B cell (primary cell): Measurements from ENCODE around the gene IGFALS. TPM values are rescaled to one million over a fixed set of nuclear protein-coding genes. Genes with fewer than 3 reads are reported as not detected.

Experiments
- ATAC-seq: fragments of 200-7000 bp; cut with Tn5 transposase; one replicate; pipeline ENCODE4 v1.10.0; 2021; ENCODE audit warnings: low read depth, mild to moderate bottlenecking, moderate number of reproducible peaks, moderate library complexity
- CTCF ChIA-PET: fragments of 350-600 bp; sonication (Branson Sonifier 250); formaldehyde crosslinking; loops from one replicate; lab custom pipeline; 2021; ENCODE audit warnings: antibody characterized with exemption, inconsistent platforms; lab: Charles Lee
- POLR2A ChIA-PET: fragments of 350-600 bp; sonication (Branson Sonifier 250); formaldehyde crosslinking; loops from one replicate; lab custom pipeline; 2021; ENCODE audit warnings: antibody characterized with exemption; lab: Charles Lee
- DNase-seq: peaks from one replicate; pipeline ENCODE4 v3.0.0; 2013
- H2AFZ ChIP-seq: 2 replicates; pipeline ENCODE4 v1.6.1; 2012; ENCODE audit warnings: mild to moderate bottlenecking, low read depth, low read length; ENCODE audit not compliant: insufficient read depth, poor library complexity, severe bottlenecking
- H3K27ac ChIP-seq, 2 donors: 1 replicate in 1 of 2; 2 replicates in 1 of 2; pipeline ENCODE4 v1.5.1; 2012 to 2013; ENCODE audit warnings: low read length in 2 of 2, mild to moderate bottlenecking in 2 of 2, moderate library complexity in 1 of 2
- H3K27me3 ChIP-seq, 4 experiments: fragments of 200-600 bp in 1 of 4; sonication (generic) in 1 of 4; replicated peaks in 1 of 4; 1 replicate in 2 of 4; 2 replicates in 2 of 4; pipeline versions ENCODE4 v1.6.1 to v1.7.0; 2013 to 2016; ENCODE audit warnings: low read length in 3 of 4, mild to moderate bottlenecking in 2 of 4, mixed read lengths in 1 of 4, moderate library complexity in 1 of 4; ENCODE audit not compliant: insufficient read depth in 4 of 4, control insufficient read depth in 3 of 4; ENCODE audit errors: control extremely low read depth in 1 of 4
- H3K36me3 ChIP-seq, 2 experiments: replicated peaks in 1 of 2; 1 replicate in 1 of 2; 2 replicates in 1 of 2; pipeline versions ENCODE4 v1.6.1 to v1.7.1; 2013; ENCODE audit warnings: low read length in 1 of 2; ENCODE audit not compliant: insufficient read depth in 2 of 2, control insufficient read depth in 1 of 2; ENCODE audit errors: control extremely low read depth in 1 of 2, extremely low read depth in 1 of 2
- H3K4me1 ChIP-seq, 2 donors: fragments of 200-600 bp in 1 of 2; sonication (generic) in 1 of 2; 1 replicate in 1 of 2; 2 replicates in 1 of 2; pipeline versions ENCODE4 v1.5.1 to v1.6.1; 2013 to 2017; ENCODE audit warnings: low read length in 2 of 2; ENCODE audit not compliant: control insufficient read depth in 2 of 2, insufficient read depth in 2 of 2
- H3K4me2 ChIP-seq: replicated peaks from 2 replicates; pipeline ENCODE3; 2012; ENCODE audit warnings: mild to moderate bottlenecking, low read depth, low read length; ENCODE audit not compliant: poor library complexity, severe bottlenecking
- H3K4me3 ChIP-seq, 5 experiments: fragments of 200-600 bp in 1 of 5; sonication (generic) in 1 of 5; 1 replicate in 3 of 5; 2 replicates in 2 of 5; pipeline versions ENCODE4 v1.5.1 to v1.7.0; 2011 to 2016; ENCODE audit warnings: low read length in 4 of 5, mild to moderate bottlenecking in 4 of 5, low read depth in 2 of 5, control low read depth in 1 of 5, moderate library complexity in 1 of 5; ENCODE audit not compliant: insufficient read depth in 1 of 5; ENCODE audit errors: control extremely low read depth in 1 of 5, extremely low read depth in 1 of 5
- H3K79me2 ChIP-seq: fragments of 200-600 bp; sonication (generic); one replicate; pipeline ENCODE4 v1.6.0; 2016; ENCODE audit warnings: low read length; ENCODE audit not compliant: control insufficient read depth, insufficient read depth
- H3K9ac ChIP-seq: fragments of 200-600 bp; sonication (generic); 2 replicates; pipeline ENCODE4 v1.6.1; 2017; ENCODE audit warnings: mild to moderate bottlenecking, low read length, moderate library complexity
- H3K9me3 ChIP-seq, 3 donors: one replicate each; pipeline versions ENCODE4 v1.6.1 to v1.7.1; 2013; ENCODE audit warnings: low read length in 2 of 3; ENCODE audit not compliant: control insufficient read depth in 2 of 3, insufficient read depth in 1 of 3; ENCODE audit errors: control extremely low read depth in 1 of 3
- H4K20me1 ChIP-seq: 2 replicates; pipeline ENCODE4 v1.6.0; 2012; ENCODE audit warnings: mild to moderate bottlenecking, low read length; ENCODE audit not compliant: insufficient read depth, control insufficient read depth, poor library complexity, severe bottlenecking
- H3K27ac Mint-ChIP-seq: one replicate; pipeline ENCODE4 v1.8.0; 2021; ENCODE audit warnings: mixed read lengths
- H3K27me3 Mint-ChIP-seq: one replicate; pipeline ENCODE4 v1.8.0; 2021; ENCODE audit warnings: mixed read lengths
- H3K4me1 Mint-ChIP-seq: one replicate; pipeline ENCODE4 v1.8.0; 2021; ENCODE audit warnings: mixed read lengths
- H3K4me3 Mint-ChIP-seq: one replicate; pipeline ENCODE4 v1.8.0; 2021; ENCODE audit warnings: mixed read lengths
- H3K9me3 Mint-ChIP-seq: one replicate; pipeline ENCODE4 v1.8.0; 2022; ENCODE audit warnings: mixed read lengths; ENCODE audit not compliant: insufficient read depth
- CTCF ChIP-seq: fragments of 200-600 bp; IDR thresholded peaks from one replicate; pipeline ENCODE4 v1.8.0; 2022; ENCODE audit warnings: antibody characterized with exemption, mild to moderate bottlenecking
- EZH2 ChIP-seq: IDR thresholded peaks from 2 replicates; pipeline ENCODE4 v1.6.1; 2012; ENCODE audit warnings: borderline replicate concordance, low read depth, mild to moderate bottlenecking, moderate library complexity, low read length; ENCODE audit not compliant: insufficient read depth, poor library complexity, severe bottlenecking
- WGBS: methylation state at CpG from one replicate; pipeline ENCODE4 v1.1.5; 2013; ENCODE audit warnings: missing lambda C conversion rate; ENCODE audit not compliant: insufficient coverage; 5-methylcytosine and 5-hydroxymethylcytosine counted together
- intact Hi-C: fragments of 100-400 bp; cut with micrococcal nuclease; formaldehyde crosslinking; loops from one replicate; pipeline ENCODE4 v1.10.0; 2022
- polyA plus RNA-seq: library from polyadenylated mRNA; depleted of rRNA; stranded (reverse); fragments of >200 nt; gene quantifications from 2 replicates; pipeline ENCODE4 v1.2.3, GENCODE V29; 2012
- total RNA-seq, 2 donors: library from RNA; stranded (reverse); fragments of 120-200 nt in 1 of 2; gene quantifications; 1 replicate in 1 of 2; 2 replicates in 1 of 2; pipeline versions ENCODE4 v1.2.3 to v1.2.4, GENCODE V29; 2013 to 2022

Gene IGFALS
- total and polyA plus RNA-seq, 2 donors (not counting 1 experiment from before 2014, with no cell fraction given) = 0.49 TPM; not detected in 1

GRCh38 chr16:1815461-1815860, 22.0 kb upstream of the IGFALS start:
- Histone ChIP-seq H3K9me3 (no peaks in the 10 kb centered on the region), H3K27me3 (no peaks in the 10 kb centered on the region), H3K4me3 (no peak overlapping the region), H2AFZ (no peak overlapping the region), H4K20me1 (peaks cover 17% of the 10 kb centered on the region), H3K36me3 (peaks cover 2 to 53% of the 10 kb centered on the region in 2 experiments), H3K4me1 (no peaks in the 10 kb centered on the region), H3K4me2 (no peak overlapping the region), H3K79me2 (peaks cover 6% of the 10 kb centered on the region), H3K9ac (no peak overlapping the region), H3K27ac (no peak overlapping the region)
- H3K4me3 Mint-ChIP-seq = no peak overlapping the region
- no peak overlapping the region for H3K27ac Mint-ChIP-seq
- H3K9me3 Mint-ChIP-seq = no peaks in the 10 kb centered on the region
- WGBS = 96% methylated on average over 5 of the region's 11 CpGs
- no peaks in the 10 kb centered on the region for H3K27me3 Mint-ChIP-seq
- H3K4me1 Mint-ChIP-seq = no peaks in the 10 kb centered on the region
- no peak for TF ChIP-seq EZH2
- DNase-seq (no peak), ATAC-seq (no peak)
- ChIA-PET CTCF (no interaction called here), POLR2A (no interaction called here)
- intact Hi-C loops = no loop called here

GRCh38 chr16:1812732-1813163, 19.2 kb upstream of the IGFALS start:
- H3K9ac ChIP-seq = no peak overlapping the region
- H3K36me3 ChIP-seq = peaks cover 3 to 54% of the 10 kb centered on the region in 2 experiments
- Mint-ChIP-seq H3K4me3 (no peak overlapping the region), H3K9me3 (no peaks in the 10 kb centered on the region), H3K27ac (no peak overlapping the region), H3K27me3 (no peaks in the 10 kb centered on the region), H3K4me1 (no peaks in the 10 kb centered on the region)
- ChIA-PET POLR2A (no interaction called here), CTCF (no interaction called here)
- peaks cover 13% of the 10 kb centered on the region for H4K20me1 ChIP-seq
- WGBS = 25% methylated on average over 4 of the region's 17 CpGs
- ATAC-seq (peak; percentile 49), DNase-seq (no peak)
- H3K79me2 ChIP-seq = no peaks in the 10 kb centered on the region
- intact Hi-C loops = no loop called here
- no peak overlapping the region for H3K4me3 ChIP-seq
- H3K4me2 ChIP-seq = no peak overlapping the region
- TF ChIP-seq CTCF = no peak
- TF ChIP-seq EZH2 = no peak
- H3K27ac ChIP-seq = no peak overlapping the region
- peaks cover 0 to 4% (median 0%) of the 10 kb centered on the region in 3 donors for H3K9me3 ChIP-seq
- no peak overlapping the region for H2AFZ ChIP-seq
- no peaks in the 10 kb centered on the region for H3K4me1 ChIP-seq
- no peaks in the 10 kb centered on the region for H3K27me3 ChIP-seq
